ENCODE measurements around the gene TRAPPC3.

Gene TRAPPC3

GRCh38 chr1:36122062-36123030 lies 26.9 kb downstream of the TRAPPC3 start:
- DNase-seq (ENCODE audit: low read depth), result no peak
- TF ChIP-seq CTCF (conservative IDR thresholded peaks at IDR 0.05; ENCODE audit: control insufficient read depth, insufficient read depth, low read depth, low read length), result no peak
- H3K4me3 ChIP-seq (ENCODE audit: control insufficient read depth, low read depth, low read length), result no peak overlapping the region

GRCh38 chr1:36119456-36119855 lies 29.8 kb downstream of the TRAPPC3 start:
- no peak for TF ChIP-seq CTCF (conservative IDR thresholded peaks at IDR 0.05; ENCODE audit: control insufficient read depth, insufficient read depth, low read depth, low read length)
- no peak for DNase-seq (ENCODE audit: low read depth)
- H3K4me3 ChIP-seq (ENCODE audit: control insufficient read depth, low read depth, low read length), result no peak overlapping the region

- H3K4me3 ChIP-seq (ENCODE audit: control insufficient read depth, low read depth, low read length), result no peak overlapping the region
- no peak for TF ChIP-seq CTCF (conservative IDR thresholded peaks at IDR 0.05; ENCODE audit: control insufficient read depth, insufficient read depth, low read depth, low read length)
- no peak for DNase-seq (ENCODE audit: low read depth)
These were observed 30.7 kb downstream of the TRAPPC3 start for GRCh38 chr1:36118447-36119204.

- no peak for TF ChIP-seq CTCF (conservative IDR thresholded peaks at IDR 0.05; ENCODE audit: control insufficient read depth, insufficient read depth, low read depth, low read length)
These were observed 32.4 kb downstream of the TRAPPC3 start for GRCh38 chr1:36116901-36117300.

GRCh38 chr1:36115931-36116330 lies 33.4 kb downstream of the TRAPPC3 start:
- peak; percentile 40 for DNase-seq (ENCODE audit: low read depth)
- no peak overlapping the region for H3K4me3 ChIP-seq (ENCODE audit: control insufficient read depth, low read depth, low read length)
- no peak for TF ChIP-seq CTCF (conservative IDR thresholded peaks at IDR 0.05; ENCODE audit: control insufficient read depth, insufficient read depth, low read depth, low read length)

More at GRCh38 chr1:36116901-36117300, 32.4 kb downstream of the TRAPPC3 start:
- DNase-seq (ENCODE audit: low read depth), result no peak
- no peak overlapping the region for H3K4me3 ChIP-seq (ENCODE audit: control insufficient read depth, low read depth, low read length)

GRCh38 chr1:36115200-36115669 lies 34.1 kb downstream of the TRAPPC3 start:
- no peak for TF ChIP-seq CTCF (conservative IDR thresholded peaks at IDR 0.05; ENCODE audit: control insufficient read depth, insufficient read depth, low read depth, low read length)
- DNase-seq (ENCODE audit: low read depth), result peak; percentile 54
- no peak overlapping the region for H3K4me3 ChIP-seq (ENCODE audit: control insufficient read depth, low read depth, low read length)
